Astrocyte (in vitro differentiated cells and primary cell): ENCODE measurements around the gene RBFOX2.

Experiments
- CTCF ChIP-seq: IDR thresholded peaks from 2 replicates; pipeline ENCODE4 v1.5.1; 2011; ENCODE audit warnings: low read depth, mild to moderate bottlenecking, inconsistent platforms, low read length, moderate library complexity; ENCODE audit not compliant: insufficient read depth
- EZH2 ChIP-seq: IDR thresholded peaks from 2 replicates; pipeline ENCODE4 v1.6.1; 2012; ENCODE audit warnings: mild to moderate bottlenecking, low read length, inconsistent platforms; ENCODE audit not compliant: insufficient read depth

- TF ChIP-seq CTCF (no peak), EZH2 (no peak)
These were observed 71.0 kb downstream of the RBFOX2 start for GRCh38 chr22:35957589-35957988.
